Inferior parietal cortex (tissue), 1 donor: ENCODE results near the gene CRAT.

Experiments used
- DNase-seq: peaks from one replicate; pipeline ENCODE4 v3.0.0-alpha.2; 2016; ENCODE audit errors: extremely low spot score

CRAT gene

DNA sequence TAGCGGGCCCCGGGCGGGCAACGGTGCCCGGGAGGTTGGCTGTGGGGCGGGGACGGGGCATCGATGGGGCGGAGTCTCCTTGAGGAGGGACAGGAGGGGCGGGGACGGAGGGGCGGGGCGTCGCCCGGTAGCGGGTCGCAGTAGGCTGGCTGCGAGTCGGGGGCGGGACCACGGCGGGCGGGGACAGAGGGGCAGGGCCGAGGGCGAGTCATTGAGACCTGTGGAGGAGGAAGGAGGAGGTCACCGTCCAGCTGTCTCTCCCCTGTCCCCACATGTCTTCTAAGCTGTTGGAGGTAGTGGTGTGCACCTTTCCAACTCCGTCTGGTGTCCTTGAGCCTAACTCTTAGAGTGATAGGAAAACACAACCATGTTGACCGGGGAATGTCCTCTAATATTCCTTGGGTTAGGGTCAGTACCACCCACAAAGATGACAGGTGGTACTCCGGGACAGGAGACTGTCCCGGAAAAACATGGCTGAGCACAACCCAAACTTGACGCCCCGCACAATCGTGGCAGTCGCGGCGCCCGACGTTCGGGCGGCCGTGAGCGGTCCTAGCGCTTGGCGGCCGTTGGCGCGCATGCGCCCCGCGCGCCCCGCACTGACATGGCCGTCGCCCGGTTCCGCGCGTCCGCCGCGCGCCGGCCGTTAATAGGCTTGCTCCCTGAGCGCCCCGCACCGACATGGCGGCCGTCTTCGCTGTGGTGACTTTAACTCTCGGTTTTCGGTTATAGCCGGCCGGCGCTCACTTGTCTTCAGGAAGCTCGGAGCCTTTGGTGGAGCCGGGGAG, at the start of gene CRAT, which contains the start of gene PTPA:
CRAT (minus strand) TSS at position 54 of the 788 bp plus-strand sequence. CDS start 284 bp downstream, outside the sequence.
PTPA (plus strand) TSS at position 676 of the 788 bp plus-strand sequence. CDS start 186 bp downstream, outside the sequence.
- peak; percentile 86 for DNase-seq

DNA sequence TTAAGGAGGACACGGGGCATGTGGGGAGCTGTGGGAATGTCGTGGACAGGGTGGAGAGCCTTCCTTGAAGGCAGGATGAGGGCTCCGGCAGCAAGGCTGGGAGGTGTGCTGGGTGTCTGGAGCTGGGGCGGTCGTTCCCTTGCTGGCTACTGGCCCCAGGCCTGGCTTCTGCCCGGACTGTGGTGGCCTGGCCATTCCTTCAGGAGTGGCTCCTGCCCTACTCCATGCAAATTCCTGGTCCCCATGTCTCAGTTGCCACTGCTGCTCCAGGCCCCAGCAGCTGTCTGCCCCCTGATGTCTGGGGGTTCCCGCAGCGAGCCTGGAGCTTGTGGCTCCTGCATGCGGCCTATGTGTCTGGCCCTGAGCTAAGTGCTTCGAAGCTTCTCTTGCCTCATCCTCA, 45.6 kb upstream of the CRAT start:
- DNase-seq = no peak

DNA sequence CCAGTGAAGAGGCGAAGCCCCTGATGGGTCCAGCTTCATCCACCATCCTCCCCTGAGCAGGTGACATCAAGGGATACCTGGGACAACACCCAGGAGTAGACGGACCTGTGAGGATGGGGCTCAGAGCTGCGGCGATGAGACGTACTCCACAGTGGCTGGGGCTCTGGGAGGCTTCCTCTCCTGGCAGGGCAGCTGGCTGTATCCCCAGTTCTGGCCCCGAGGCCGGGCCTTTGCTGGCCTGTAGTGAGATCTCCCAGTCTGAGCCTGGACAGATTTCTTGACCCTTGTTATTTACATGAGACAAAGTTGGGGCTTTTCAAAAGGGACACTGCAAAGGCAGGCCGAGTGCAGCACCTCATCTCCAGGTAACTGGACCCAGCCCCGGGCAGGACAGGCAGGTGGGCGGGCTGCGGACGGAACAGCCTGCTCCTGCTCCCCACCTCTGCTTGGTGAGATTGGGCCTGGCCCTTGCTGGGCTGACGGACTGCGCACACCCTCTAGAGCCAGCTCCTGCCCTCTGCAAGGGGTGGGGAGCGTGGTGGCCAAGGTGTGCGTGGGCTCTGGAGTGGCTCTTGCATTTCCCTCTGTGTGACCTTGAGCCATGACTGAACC, 44.4 kb upstream of the CRAT start:
- DNase-seq = no peak

DNA sequence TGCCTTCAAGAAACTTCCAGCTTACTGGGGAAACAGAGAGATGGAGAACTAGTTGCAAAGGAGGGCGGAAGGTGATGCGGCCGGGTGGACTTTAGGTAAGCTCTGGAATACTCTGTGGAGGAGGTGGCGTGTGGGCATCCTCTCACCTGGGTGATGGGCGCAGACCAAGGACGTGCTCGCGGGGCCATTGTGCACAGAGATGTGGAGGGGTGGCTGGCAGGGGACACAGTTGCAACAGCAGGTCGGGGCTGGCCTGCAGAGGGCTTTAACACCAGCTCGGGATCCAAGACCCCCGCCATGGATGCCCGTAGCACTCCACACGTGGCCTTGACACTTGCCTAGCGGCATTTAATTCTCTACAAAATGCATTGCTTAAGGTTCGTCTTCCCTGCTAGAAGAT, 40.9 kb upstream of the CRAT start:
- no peak for DNase-seq

DNA sequence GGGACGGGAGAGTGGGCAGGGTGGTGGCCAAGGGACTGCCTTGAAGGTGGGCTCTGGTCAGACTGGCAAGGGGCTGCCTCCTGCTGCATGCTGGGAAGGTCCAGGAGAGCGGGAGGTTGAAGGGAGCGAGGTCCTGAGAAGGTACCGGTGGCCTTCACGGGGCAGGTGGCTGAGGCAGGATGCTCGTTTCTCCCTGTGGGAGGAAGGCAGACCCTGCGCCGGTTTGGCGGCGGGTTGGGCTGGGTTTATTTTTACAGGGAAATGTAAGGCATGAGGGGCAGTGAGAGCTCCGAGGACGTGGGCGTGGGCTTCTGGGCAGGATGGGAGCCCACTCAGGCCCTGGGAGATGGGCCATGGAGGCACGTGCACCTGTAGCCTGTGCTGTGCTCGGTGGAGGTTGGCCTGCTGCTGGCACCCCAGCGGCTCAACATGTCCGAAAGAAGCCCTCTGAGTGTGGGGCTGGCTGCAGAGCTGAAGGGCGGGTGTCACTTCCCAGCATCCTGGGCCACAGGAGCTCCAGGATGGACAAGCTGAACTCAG, 40.1 kb upstream of the CRAT start:
- no peak for DNase-seq

DNA sequence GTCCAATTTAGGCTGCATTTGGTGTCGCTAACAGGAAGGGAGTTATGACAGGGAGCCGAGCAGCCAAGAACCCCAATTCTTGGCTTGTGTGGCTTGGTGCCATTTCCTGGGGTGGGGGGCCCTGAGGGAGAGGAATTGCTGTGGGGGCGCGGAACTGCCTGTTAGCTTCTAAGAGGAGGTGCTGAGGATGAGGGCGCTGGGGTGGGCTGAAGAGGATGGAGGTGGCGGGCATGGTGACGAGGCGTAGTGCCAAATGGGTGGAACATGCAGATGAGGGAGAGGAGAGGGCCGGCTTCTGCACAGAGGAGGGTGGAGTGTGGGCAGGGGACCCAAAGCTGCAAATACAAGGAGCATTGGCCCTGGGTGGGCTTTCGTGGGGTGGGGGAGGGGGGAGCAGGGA, 39.5 kb upstream of the CRAT start:
- no peak for DNase-seq

DNA sequence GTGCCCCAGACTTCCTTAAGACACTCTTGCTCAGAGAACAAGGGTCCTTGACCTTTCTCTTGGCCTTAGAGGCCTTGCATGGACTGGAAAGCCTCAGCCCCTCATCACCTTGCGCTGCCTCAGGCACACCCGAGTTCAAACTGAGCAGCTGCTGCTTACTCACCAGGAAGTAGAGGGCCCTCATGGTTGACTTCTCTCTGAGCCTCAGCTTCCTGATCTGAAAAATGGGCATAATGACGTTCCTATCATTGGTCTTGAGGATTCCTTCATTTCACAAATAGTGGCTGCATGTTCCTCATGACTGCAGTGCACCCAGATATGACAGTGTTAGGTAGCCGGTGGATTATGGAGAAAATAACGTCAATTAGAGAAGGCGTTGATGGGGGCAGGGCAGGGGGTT, 38.8 kb upstream of the CRAT start:
- no peak for DNase-seq

DNA sequence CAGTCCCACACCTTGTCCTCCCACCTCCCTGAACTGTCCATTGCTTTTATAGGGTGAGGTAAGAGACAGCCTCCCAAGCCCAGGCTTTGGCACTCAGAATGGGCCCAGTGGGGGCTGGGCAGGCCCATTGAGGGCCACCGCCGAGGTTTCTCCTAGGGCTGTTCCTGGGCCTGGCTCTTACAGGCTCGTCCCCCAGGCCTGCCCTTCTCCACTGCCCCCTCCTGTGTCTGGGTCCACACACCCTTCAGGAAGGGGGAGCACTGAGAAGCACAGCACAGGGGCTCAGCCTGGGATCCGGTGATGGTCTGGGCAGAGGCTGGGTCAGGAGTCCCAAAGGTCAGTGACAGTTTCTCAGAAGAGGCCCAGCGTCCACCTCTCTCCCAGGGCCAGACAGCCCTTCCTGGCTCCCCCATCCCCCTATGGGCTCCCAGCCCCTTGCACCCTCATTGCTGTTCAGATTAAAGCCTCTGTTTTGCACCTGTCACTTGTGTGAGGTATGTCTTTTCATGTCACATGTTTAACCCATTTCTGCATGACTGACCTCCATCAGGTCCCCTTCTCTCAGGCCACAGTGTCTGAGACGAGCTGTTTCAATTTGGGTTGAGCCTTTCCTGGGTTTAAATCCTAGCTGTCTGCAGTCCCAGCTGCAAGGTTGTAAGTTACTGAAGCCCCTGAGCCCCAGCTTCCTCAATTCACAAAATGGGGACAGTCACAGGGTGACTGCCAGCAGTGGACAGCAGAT, 38.0 kb upstream of the CRAT start:
- no peak for DNase-seq

DNA sequence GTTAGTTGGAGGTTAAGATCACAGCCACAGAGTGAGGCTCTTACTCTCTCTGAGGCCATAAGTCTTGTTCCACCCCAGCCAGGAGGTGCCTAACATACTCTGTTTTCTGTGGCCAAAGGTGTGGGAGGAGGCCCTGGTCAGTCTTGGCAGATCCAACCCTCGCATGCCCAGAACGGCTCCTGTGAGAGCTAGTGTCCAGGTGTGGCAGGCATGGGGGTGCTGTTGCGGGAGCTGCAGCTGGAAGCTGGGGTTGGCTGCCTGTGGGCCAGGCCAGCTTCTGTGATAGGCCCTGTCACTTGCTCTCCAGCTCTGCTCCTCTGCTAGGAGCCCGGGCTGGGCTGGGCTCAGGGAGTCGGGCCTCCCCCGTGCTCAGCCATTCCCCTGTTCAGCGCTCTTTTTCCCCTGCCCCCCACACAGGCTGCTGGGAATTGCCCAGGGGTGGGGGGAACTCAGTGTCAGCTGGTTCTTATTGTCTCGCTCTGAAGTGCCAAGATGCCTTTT, 35.9 kb upstream of the CRAT start:
- no peak for DNase-seq

DNA sequence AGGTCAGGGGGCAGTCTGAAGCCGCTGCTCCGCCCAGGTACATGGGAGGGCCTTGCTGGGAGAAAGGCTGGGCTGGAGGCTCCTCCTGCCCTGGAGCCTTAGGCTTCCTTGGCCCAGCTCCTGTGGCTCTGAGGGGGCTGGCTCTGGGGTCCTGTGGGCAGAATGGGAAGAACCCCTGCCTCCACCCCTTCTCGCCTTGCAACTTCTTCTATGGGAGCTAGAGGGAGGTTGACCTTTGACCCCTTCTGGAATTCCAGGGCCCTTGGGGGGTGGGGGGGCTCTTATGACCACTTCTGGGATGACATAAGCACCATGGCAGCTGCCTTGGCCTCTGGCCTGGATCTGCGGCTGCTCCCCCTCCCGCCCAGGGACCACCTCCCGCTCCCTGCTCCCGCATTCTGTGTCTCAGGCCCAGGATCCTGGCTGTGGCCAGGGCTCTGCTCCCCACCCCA, 35.3 kb upstream of the CRAT start:
- DNase-seq = no peak

DNA sequence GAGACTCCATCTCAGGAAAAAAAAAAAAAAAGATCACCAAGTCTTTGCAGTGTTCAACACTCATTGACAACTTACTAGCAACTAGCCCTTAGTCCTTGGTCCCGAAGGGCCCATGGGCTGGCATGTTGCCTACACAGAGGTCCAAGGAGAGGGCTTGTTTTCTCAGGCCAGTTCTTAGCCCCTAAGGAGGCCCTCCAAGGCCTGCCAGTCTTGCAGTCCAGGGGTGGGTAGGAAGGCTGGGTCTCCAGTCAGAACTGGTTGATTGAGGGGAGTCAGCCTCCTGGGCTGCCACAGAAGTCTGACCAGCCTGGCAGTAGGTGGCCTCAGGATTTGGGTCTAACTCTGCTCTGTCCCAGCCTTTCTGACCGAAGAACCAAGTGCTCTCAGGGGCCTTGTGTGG, 34.7 kb upstream of the CRAT start:
- DNase-seq = no peak

DNA sequence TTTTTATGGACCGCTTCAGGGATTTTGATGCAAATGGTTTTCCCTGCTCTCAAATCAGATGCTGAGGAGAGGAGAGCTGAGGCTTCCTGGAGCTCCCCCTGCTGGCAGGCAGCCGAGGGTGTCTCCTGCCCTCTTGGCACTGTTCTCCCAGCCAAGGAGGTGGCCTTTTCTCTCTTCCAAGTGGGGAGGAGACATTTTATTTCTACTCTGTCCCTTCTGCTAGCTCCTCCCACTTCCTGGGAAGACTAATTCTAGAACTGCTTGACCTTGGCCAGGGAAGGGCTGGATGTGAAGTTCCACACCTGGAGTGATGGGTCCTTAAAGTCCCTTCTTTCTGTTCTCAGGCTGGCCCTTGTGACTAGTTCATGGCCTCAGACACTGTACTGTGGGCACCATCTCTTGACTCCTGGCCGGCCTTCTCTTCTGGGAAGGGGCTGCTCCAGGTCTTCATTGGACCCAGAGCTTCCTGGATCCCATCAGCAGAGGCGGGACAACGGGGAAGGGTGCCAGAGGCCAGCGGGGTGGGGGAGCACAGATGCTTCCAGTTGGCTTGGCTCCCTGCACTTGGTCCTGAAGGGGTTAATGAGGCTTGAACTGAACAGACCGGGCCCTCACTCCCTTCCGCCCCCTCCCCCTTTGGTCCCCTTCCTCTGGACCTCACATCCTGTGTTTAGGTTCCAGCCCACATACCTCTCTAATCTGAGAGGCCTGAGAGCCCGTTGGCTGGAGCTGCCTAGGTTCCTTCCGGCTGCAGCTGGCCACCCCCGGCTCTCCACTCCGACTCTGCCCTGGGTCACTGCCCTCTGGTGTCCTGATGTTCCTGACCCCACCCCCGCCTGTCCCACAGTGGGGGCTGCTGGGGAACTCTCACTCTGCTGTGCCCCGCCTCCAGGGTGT, 32.7 kb upstream of the CRAT start:
- peak; percentile 79 for DNase-seq

DNA sequence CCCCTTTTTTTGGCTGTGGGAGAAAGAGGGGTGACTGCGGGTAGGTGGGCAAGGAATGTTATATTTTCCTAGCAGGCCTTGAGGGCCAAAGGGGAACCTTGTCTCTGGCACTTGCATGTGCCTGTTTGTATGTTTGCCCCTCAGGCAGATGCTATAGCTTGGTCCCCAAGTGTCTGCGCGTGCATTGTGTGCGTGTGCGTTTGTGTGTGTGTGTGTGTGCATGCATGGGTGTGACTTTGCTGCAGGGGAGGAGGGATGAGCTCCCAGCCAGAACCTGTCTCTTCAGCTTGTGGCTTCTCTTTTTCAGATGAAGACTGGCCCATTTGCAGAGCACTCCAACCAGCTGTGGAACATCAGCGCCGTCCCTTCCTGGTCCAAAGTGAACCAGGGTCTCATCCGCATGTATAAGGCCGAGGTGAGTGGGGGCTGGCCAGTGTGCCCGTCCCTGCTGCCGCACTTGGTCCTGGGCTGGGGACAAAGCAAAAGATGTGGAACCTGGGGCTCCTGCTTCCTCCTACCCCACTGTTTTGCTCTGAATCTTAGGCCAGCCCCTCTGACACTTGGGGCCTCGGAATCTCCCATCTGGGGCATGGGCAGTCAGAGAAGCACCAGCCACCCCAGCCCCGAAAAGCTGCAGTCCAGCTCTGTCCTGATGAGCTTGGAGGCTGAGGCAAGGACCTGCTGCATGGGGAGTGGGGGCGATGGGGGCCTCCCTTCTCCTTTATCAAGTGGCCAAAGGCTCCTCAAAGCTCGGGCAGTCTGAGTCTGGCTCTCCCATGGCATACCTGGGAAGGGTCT, 31.7 kb upstream of the CRAT start:
- no peak for DNase-seq

DNA sequence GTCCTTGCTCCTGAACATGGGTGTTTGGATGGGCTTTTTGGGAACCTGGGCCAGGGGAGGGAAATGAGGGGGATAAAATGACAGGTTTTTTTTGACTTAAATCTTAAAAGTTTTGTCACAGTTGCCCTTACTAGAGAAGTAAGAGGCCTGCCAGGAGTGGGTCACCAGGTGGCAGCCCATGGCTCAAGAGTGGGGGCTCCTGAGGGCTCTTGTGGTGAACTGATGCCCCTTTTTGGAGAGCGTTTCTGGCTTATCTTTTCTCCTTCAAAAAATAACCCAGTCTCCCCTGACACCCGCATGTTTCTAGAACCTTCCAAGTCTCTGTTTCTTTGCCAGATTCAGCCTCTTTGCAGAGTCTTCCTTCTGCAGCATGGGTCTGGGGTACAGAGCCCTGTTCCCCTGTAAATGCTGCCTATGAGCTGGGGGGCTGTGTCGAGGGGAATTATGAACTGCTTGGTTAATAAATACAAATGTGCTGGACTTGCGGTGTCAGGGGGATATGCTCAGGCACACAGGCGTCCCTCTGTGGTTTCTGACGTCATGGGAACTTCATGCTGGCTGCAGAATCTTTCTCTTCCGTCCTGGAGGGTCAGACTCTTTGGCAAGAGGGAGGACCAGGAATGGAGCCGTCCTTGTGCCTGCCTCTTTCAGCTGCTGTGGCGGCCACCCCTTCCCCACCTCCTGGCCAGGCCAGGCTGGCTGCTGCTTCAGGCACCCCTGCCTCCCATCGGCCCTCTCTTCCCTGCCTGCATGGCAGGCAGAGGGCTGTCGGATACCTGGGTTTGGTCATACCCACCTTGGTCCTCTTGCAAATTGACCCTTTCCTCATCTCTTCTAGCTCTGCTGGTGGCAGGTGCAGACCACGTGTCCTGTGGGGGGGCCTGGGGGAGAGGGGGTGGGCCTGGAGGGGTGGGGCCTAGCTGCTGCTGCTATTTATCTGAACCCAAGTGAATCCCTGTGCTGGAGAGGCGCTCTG, 30.8 kb upstream of the CRAT start:
- peak; percentile 29 for DNase-seq

DNA sequence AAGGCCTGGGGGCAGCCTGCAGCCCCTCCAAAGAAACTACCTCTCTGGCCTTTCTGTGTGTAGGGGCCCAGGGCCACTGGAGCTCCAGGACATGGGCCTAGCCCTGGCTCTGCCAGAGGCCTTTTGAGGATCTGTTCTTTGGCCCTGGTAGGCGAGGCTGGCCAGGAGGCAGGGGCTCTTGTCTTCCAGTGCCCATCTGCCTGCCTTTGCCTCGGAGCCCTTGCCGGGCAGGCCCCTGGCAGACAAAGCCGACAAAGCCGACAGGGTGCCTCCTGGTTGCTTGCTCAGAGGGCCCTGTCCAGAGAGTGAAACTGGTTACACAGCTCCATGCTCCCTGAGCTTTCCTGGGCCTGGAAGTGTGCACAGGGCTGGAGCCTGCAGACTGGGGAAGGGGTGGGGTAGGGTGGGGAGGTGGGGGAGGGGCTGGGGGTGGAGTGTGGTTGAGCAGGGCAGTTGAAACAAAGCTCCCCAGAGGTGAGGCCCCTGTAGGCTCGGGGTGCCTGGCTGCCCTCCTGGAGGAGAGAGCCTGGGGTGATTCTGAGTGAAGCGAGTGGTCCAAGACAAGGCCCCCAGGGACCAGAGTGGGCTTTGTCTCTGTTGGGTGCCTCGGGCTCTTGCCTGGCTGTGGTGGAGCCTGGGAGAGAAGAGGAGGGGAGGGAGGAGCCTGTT, 29.9 kb upstream of the CRAT start:
- no peak for DNase-seq

DNA sequence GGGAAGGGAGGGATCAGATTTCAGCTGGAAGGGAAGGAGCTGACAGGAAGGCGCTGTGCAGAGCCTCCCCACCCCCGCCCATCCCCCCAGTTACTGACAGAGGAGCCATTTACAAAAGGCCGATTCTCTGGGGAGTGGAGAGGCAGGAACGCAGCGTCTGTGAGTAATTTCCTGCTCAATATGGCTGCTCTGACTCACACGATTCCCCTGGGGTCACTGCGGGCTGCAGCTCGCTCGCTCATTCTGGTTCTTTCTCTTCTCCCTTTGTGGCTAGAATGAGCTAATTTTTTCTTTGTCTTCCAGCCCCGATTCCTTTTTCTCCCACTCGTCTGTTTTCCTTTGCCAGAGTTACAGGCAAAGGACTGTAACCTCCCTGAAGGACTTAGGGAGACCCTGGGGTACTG, 29.4 kb upstream of the CRAT start:
- DNase-seq = peak; percentile 90

DNA sequence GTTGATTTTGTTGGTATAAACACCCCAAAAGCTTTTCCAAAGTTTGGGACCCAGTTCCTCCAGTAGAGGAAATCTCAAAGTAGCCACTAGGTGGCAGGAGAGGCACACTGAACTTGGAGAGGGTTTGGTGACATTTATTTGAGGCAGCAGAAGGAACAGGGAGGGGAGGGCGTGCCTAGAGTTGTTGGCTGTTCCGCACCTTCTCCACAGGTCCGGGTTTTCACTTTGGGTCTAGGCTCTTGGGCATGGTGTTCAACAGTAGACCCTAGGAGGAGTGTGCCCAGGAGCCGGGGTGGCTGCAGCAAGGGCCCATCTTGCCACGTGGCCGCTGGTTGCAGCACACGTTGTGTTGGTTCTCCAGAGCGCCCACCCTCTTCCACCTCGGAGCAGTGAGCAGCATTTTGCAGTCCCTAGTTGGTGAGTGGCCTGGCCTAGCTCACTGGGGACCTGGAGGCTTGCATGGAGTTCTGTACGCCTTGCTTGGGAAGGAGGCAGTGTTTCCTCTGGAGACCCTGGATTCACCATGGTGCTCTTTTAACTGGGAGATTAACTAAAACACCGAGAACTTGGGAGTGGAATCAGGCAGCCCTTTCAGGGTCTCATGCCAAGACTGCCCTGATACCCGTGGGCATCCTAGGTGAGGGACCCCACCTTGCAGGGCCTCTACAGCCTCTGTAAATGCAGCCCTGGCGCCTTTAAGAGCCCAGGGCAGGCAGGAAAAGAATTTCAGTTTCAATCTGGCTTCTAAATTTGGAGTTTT, 28.8 kb upstream of the CRAT start:
- DNase-seq = peak; percentile 97
